C4-2B (cell line): ENCODE data around the gene UVRAG.
A peak's percentile ranks its signal among the peaks of the same experiment; 100 is the strongest.

Experiments used
- H3K27ac ChIP-seq: fragments of 450-650 bp; 2 replicates; pipeline ENCODE4 v1.5.1; 2017
- CTCF ChIP-seq: fragments of 450-650 bp; conservative IDR thresholded peaks from 2 replicates; pipeline ENCODE4 v1.5.1; 2017; ENCODE audit warnings: mild to moderate bottlenecking
- ZFX ChIP-seq: fragments of 450-650 bp; IDR thresholded peaks from 2 replicates; pipeline ENCODE4 v1.6.1; 2017

Gene UVRAG

DNA sequence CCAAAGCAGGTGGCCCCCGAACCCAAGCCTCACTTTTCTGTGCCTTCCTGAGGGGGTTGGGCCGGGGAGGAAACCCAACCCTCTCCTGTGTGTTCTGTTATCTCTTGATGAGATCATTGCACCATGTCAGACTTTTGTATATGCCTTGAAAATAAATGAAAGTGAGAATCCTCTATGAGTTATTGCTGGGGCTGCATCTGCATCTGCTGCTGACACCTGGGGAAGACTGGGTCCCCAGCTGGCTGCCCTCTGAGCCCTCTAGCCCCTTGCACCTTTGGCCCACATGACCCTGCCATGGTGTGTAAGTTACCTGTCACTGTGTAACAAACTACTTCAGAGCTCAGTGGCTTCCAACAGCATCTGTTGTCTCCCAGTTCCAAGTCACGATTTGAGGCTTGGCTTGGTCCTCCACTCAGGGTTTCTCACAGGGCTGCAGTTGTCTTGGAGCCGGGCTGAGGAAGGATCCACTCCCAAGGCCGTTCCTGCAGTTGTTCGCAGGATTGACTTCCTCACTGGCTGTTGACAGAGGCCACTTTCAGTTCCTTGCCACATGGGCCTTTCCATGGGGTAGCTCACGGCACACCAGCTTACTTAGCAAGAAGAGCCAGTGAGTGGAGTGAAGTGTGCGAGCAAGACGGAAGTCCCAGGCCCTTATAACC lies 13.5 kb upstream of the UVRAG start:
- H3K27ac ChIP-seq: no peak overlapping the region
- TF ChIP-seq ZFX (no peak), CTCF (no peak)

- H3K27ac ChIP-seq: no peak overlapping the region
- no peak for TF ChIP-seq ZFX
- no peak for TF ChIP-seq CTCF
These were observed 12.7 kb upstream of the UVRAG start for GRCh38 chr11:75802021-75802912.

GRCh38 chr11:75802913-75803820 lies 11.8 kb upstream of the UVRAG start:
- no peak overlapping the region for H3K27ac ChIP-seq
- TF ChIP-seq CTCF (peak; percentile 95), ZFX (no peak)

DNA sequence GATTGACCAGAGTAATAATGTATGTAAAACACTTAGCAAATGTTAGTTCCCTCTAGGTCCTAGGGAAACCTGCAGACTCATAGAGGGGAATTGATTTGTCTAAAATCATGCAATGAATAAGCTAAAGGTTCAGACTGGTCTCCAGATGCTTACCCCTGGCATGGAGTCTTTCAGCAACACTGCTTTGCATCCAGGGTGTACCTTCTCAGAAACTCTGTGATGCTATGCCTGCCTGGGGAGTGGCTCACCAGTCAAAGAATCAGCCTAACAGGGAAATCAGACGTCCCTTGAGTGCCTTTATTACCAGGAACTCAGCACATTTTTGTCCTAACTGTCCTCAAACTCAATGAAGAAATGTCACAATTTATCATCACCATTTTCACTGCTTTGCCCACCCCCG lies 5.9 kb upstream of the UVRAG start:
- H3K27ac ChIP-seq: no peak overlapping the region
- TF ChIP-seq CTCF: no peak

- TF ChIP-seq CTCF (no peak), ZFX (no peak)
- no peak overlapping the region for H3K27ac ChIP-seq
These were observed 5.0 kb upstream of the UVRAG start for GRCh38 chr11:75809991-75810390.

DNA sequence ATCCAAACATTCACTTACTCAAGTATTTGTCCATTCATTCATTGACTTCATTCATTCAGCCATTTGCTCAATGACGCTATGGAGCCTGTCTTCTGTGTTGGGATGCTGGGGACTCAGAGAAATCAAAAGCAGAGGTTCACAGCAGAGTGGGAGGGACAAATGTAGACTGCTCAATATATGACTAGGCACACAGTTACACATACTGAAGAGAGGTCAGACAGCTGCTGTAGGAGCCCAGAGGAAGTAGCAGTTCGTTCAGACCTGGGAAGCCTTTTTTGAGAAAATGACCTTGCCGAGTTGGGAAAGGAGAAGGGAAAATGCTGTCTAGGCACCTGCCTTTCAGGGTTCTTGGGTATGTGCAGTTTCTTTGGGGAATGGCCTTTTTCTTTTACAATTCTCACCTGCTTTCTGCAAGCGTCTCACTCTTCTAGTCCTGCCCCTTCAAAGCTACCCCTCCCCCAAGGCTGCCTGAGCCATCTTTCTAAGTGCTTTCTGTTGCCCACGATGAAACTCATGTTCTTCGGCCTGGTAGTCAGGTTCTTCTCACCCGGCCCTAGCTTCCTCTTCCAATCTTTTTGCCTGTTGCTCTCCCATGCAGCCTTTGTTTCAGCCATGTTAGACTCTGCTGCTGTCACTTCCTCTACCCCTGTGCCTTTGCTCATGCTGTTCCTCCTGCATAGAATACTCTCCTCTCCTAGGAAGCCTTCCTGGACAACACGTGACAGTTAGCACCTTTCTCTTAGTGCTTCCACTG lies 4.2 kb upstream of the UVRAG start:
- no peak for TF ChIP-seq ZFX
- no peak for TF ChIP-seq CTCF
- no peak overlapping the region for H3K27ac ChIP-seq
